SW 1271 (cell line): ENCODE results near the gene DGKH.
"Not testable (repeated sequence)": the region's sequence is repeated elsewhere in the genome, so short reads cannot be mapped to it uniquely, and the experiment has no call there.

Experiments
- DNase-seq, 2 experiments: peaks; one replicate each; lab custom pipeline; 2025; lab: John Stamatoyannopoulos, UW

The DGKH gene

GRCh38 chr13:42225051-42225450, 176.6 kb downstream of the DGKH start:
- DNase-seq = no peak

- not testable (repeated sequence) for DNase-seq
These were observed 178.3 kb downstream of the DGKH start for GRCh38 chr13:42226759-42227158.

DNA sequence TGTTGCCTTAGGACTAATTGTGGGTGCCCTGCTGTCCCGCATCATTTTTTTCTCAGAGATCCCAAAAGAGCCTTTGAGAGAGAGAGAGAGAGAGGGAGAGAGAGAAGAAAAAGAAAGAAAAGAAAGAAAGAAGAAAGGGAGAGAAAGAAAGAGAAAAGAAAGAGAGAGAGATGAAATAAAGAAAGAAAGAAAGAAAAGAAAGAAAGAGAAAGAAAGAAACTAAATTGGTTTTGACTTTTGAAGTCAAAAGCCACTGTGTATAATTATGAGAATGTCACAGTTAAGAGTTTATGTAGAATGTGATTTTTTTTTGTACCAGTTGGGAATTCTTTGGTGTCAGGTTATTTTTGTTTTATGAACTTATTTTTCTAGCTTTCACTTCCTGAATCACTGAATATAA, 180.1 kb downstream of the DGKH start:
- no peak for DNase-seq

DNA sequence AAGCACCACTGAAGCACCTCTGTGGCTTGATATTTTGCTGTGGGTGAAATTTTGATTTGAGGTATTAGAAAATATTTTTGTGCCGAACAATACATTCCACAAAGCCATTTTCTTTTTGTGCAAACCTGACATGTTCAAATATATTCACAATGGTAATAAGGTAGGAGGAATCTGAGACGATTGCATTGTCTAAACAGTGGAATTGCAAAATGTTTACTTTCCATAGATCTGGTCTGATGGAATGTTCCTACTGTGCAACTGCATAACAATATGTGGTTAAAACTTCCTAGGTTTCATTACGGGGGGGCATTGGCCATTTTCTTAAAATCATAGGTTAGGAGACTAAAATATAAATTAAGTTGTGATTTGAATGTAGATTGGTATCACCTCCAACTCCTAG, 180.8 kb downstream of the DGKH start:
- no peak for DNase-seq

DNA sequence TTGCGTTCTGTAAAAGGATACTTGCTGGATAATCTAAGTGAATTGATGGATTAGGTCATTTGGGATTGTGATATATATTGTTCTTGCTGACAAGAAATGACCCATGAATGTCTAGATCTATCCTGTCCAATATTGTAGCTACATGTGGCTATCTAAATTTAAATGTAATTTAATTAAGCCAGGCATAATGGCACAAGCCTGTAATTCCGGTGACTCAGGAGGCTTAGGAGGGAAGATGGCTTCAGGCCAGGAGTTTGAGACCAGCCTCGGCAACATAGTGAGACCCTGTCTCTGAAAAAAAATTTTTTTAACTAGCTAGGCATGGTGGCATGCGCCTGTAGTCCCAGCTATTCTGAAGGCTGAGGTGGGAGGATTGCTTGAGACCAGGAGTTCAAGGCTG, 184.2 kb downstream of the DGKH start:
- DNase-seq = no peak

- DNase-seq = no peak
These were observed 185.3 kb downstream of the DGKH start for GRCh38 chr13:42233726-42234125.

DNA sequence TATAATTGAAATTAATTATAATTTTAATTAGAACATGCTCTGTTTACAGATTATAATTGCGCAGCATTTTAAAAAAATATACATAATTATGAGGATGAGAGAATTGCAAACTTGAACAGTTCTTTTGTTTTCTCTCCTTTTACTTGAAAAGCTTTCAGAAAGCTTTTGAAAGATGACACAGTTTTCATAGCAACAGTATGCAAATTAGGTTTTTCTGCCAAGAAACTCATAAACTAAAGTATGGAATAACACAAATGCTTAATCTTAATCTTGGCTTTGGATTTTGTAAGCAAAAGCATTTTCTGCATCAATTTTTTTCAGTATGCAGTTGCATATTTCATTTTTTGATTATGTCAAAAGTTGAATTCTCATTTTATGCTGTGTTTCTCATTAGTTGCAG, 190.7 kb downstream of the DGKH start:
- no peak for DNase-seq

DNA sequence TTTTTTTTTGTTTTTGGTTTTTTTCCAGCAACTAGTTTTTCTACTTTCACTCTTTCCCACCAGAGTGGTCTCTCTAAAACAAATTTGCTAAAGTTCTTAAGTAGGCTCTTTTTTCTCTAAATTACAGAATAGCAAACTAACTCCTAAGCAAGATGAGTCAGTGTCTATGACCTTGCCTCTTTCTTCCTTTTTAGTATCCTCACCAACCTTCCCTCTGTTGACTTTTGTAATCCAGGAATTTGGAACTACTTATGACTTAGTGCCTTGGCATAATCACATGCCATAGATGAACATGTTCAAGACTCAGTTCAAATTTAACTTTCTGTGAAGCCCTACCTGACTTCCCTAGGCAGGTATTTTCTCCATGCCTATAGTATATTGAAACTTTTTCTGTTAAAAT, 191.2 kb downstream of the DGKH start:
- no peak for DNase-seq

DNA sequence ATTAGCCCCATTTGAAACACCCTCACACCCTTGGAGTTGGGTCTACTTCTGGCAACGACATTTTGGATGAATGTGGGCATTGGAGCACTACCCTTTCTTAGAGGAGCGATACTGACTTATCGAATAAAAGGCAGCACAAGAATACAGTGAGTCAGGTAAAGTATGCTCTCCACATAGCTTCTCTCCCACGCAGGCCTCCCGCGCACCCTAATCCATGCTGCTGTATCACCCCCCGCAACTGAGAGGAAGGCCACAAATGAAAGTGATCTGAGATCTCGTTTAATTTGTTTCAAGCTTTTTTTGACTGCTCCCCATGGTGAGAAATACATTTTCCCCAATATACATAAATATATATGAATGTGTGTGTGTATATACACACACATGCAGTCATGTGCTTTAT, 198.1 kb downstream of the DGKH start:
- no peak for DNase-seq

DNA sequence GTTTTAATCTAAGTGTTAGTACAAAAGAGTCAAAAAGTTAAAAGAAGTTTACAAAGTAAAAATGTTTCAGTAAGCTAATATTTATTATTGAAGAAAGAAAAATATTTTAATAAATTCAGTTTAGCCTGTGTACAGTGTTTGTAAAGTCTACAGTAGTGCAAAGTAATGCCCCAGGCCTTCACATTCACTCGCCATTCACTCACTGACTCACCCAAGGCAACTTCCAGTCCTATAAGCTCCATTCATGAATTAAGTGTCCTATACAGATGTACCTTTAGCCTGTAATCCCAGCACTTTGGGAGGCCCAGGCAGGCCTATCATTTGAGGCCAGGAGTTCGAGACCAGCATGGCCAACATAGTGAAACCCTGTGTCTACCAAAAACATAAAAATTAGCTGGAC, 199.4 kb downstream of the DGKH start:
- DNase-seq = no peak

DNA sequence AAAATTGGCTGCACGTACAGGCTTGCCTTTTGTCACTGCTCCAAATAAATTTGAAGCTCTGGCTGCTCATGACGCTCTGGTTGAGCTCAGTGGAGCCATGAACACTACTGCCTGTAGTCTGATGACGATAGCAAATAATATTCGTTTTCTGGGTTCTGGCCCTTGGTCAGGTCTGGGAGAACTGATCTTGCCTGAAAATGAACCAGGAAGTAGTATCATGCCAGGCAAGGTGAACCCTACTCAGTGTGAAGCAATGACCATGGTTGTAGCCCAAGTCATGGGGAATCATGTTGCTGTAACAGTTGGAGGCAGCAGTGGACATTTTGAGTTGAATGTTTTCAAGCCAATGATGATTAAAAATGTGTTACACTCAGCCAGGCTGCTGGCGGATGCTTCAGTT, 207.4 kb downstream of the DGKH start:
- no peak for DNase-seq

DNA sequence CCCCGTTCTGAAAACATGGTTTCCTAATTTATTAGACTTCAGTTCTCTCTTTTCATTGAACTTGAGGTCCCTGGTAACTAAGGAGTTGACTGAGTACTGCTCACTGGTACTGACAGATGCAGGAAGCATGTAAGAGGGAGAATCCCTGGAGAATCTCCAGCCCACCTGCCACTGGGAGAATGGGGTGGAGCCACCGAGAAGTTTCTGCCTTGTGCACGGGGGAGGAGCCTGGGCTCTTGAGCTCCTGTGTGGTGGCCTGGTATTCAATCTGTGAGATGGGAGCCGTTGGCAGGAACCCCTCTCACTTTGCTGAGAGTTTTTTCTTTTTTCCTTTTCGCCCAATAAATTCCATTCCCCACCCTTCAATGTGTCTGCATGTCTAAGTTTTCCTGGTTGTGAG, 210.3 kb downstream of the DGKH start:
- DNase-seq = no peak

DNA sequence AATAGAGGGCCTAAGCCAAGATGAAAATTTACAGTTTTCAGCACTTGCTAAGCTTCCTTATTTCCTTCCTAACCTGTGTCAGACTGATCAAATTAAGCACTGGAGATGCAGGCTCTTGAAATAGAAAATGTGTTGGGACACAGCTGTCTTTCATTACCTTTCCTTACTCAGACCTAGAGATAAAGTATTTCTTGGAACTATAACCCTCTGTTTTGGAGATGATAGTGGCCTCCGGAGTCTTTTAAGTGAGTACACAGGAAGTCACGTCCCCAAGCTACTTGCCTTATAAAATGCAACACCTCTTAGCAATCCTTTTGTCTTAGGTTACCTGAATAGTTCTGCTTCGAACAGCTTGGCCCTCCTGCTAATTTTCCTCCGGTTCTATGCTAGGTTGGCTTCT, 211.1 kb downstream of the DGKH start:
- no peak for DNase-seq

GRCh38 chr13:42260903-42261654, 212.6 kb downstream of the DGKH start:
- no peak for DNase-seq

DNA sequence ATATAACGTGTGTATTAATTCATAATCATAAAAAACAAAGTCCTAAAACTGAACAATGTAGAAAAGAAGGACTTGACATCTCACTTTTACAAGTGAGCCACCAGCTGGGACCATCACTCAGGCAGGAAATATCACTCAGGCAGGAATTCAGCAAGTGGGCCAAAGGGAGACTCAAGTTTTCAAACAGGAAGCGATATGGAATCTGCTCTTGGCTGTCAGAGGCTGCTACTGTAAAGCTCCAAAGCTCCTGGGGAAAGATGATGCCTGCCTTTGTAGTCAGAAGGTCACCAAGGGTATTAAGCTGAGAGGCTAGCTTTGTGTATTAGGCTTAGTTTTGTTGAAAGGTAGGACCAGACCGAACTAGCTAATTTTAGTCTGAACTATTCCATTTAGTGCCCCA, 218.0 kb downstream of the DGKH start:
- DNase-seq = no peak

DNA sequence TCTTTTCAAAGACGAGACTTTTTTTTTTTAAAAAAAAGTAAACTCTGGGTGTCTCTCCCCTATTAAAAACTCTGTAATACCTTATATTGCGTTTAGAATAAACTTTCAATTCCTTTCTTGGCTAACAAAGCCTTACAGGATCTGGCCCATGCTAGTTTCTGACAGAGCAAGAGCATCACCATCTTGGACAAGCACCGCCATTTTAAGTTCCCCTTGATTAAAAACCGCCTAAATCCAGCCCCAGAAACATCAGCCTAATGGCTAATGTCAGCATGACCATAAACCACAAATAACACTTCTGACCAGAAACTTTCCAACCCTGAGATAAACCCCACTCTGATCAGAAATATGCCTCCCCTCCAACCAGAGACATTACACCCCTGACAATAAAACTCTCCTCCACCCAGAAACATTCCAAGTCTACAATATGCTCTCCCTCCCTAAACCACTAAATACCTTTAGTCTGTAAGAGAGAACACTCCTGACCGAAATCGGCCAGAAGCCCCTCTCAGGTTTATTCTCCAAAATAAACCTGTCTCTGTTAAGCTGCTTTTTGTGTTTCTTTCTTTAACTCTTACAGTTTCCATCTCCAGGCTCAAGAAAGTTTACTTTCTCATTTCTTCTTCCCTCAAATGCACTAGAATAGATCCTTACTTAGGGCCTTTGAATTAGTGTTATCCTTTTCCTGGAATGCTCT, 221.9 kb downstream of the DGKH start:
- DNase-seq = no peak

DNA sequence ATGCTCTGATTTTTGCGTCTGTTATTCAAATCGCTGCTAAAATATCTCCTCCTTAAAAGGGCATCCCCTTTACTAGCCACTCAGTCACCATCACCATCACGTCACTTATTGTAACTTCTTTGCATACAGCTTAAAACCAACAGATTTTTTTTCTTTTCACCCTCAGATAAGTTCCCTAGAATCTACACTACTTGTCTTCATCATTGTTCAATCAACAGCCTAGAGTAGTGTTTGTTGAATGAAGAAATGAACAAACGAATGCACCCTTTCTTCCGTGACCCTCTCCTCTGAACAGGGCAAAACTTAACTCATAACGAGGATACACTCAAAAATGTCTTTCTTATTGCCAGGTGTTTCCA, 222.4 kb downstream of the DGKH start:
- no peak for DNase-seq

DNA sequence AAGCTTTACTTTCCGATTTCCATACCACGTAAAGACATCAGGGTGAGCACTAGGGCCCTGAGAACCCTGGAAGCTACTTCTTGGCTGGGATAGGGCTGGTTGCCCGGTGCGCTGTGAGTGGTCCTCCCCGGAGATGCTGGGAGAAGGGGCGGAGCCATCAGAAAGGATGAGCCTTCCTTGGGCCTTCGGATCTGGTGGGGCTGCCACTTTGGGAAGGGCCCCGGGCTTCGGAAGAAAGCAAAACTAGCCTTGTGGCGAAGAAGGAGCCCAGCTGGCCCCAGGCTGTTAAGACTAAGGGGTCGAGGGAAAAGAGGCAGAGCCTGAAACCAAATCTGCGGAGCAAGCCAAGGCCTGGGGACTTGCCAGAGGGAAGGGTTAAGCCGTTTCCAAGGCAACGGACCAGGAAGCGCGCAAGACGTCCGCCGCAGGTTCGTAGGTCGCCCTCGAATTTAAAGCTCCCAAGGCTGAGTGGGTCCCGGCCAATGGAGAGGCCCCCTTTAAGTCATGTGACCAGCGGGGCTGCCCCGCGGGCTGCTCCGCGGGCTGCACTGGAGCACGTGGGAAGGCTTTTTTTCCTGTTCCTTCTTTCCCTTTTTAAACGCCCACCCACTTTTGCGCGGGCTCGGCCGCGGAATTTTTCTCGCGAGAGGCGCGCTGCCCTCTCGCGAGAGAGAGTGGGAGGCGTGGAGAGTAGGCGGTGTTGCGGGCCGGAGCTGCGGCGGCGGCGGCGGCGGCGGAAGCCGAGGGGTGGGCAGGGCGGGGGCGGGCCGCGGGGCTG, 223.1 kb downstream of the DGKH start:
- DNase-seq = peak; percentile 96

- DNase-seq = peak in 1 of 2 experiments; percentile 57
These were observed 223.8 kb downstream of the DGKH start, which contains the start of gene AKAP11 for GRCh38 chr13:42272115-42272803. TSS of gene AKAP11 (plus strand) at chr13:42272152. CDS start at chr13:42286349, 14,197 bp downstream.

DNA sequence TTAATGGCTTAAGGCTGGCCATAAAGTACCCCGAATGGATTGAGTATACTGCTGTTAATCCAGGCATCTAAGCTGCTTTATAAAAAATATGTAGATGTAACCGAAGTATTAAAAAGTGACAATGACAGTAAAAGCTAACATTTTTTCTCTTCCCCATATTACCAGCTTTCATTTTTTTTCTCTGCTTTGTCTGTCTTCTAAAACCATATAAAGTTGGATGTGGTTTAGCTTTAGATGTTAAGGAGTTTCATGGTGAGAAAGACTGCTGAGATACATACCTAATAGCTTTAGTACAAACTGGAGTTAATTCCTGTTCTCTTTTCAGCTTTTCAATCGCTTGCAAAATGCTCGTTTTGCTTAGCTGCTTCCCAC, 224.3 kb downstream of the DGKH start:
- DNase-seq = no peak

GRCh38 chr13:42274386-42275097, 226.1 kb downstream of the DGKH start:
- no peak for DNase-seq

- no peak for DNase-seq
These were observed 226.6 kb downstream of the DGKH start for GRCh38 chr13:42275098-42275471.
